Colon (tissue), 2 donors: ENCODE data around the gene STXBP6.

Source experiments
- FAIRE-seq: peaks from 2 replicates; lab custom pipeline; 2012; peaks lifted over from hg19 to GRCh38; lab: Jason Lieb, UNC
- donor health status: control.
- donor health status: control.

STXBP6 gene

GRCh38 chr14:25014440-25014839 is 35.5 kb downstream of the STXBP6 start:
- no peak for FAIRE-seq

GRCh38 chr14:25011095-25011494 is 38.9 kb downstream of the STXBP6 start:
- FAIRE-seq: no peak

DNA sequence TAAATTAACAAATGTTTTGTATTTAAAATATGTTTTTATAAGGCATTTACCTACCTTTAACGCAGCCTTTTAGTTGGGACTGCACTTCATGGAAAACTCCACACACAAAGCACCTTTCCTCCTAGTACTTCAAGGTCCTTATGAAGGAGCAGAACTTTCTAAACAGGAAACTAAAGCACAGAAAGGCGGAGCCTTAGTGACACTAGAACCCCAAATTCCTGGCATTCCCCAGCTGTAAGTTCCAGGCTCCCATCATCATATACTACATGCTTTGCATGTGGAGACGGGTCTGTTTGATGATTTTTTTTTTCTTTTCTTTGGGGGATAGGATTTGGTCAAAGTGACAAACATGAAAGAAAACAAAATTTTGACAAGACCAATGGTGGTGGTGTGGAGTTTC is 39.5 kb downstream of the STXBP6 start:
- no peak for FAIRE-seq

DNA sequence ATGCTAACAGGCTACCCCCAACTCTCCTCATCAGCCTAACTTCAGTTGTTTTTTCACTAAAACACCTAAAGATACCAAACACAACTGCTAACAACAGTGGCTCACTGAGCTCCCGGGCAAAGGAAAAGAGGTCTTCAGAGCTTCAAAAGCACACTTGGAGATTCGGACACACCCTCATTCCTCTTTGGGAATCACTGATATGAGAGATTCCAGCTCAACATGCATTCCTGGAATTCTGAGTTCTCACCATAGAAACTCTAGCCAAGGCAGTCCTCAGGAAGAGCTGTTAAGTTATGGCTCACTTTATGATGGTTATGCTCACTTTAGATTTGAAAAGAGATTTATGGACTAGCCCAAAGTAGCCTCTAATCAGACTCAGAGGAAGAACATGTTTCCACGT is 40.1 kb downstream of the STXBP6 start:
- FAIRE-seq: no peak

DNA sequence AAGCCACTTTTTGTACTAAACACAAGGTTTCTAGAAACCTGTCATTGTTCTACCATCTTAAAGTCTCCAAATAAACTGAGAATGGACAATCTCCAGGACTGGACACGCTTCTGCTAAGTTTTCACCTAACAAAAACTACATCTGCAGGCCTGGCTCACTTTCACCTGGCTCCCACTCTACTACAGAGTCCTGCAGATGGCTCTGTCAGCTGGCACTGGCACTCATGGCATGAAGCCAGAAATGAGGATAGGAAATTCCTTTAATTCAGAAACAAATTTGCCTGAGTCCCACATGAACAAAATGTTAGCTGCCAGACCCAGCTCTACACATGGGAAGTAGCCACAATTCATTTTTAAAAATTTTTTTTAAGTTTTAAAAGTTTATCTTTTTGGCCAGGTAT is 42.1 kb downstream of the STXBP6 start:
- no peak for FAIRE-seq

- FAIRE-seq: no peak
Observed at GRCh38 chr14:25006961-25007795, 42.8 kb downstream of the STXBP6 start.

DNA sequence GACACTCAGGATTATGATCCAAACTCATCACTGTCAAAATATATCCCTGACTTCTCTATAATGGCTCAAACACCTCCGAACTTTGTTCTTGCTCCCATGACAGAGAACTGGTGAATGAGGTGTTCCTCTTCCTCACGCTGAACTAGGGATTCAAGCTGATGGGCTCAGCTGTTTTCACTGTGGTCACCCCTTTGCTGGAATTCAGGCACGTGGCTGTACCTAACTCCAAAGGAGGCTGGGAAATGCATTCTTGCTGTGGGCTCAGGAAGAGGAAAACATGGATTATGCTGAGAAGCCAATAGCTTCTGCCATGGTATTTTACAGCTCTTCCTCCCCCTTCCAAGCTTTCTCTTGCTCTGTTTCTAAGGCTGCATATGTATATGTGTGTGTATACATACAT is 43.9 kb downstream of the STXBP6 start:
- no peak for FAIRE-seq

DNA sequence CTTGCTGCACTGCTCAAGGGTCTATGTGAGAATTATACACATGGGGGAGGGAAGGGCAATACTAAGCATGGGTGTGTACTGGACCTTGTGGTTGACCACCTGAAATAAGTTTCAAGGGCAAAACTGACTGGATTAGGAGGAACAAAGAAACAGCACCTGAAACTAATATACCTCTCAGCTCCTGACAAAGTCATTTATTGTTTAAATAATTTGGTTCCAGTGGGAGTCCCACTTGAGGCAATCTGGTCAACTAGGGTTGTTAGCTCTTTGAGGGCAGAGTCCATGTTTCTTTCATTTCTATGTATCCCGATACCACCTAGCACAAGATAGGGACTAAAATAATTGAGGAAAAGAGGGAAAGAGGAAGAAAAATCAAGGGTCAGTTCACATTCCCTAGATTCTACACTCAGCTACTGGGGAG is 45.5 kb downstream of the STXBP6 start:
- FAIRE-seq: no peak

GRCh38 chr14:25003537-25003936 is 46.4 kb downstream of the STXBP6 start:
- FAIRE-seq: no peak

DNA sequence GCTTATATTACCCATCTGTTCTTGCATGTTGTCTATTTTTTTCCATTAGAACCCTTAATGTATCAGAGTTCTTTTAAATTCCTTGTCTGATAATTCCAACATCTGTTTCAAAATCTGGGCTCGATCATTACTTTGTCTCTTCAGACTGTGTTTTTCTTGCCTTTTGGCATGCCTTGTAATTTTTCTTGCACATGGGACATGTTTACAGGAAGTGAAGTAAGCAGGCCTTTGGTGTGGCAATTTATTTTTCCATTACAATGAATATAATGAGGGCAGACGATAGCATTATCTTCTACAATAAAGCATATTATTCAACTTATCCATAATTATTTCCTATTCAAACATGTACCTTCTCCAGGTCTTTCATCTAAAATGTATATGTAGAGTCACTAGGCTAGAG is 48.3 kb downstream of the STXBP6 start:
- no peak for FAIRE-seq

DNA sequence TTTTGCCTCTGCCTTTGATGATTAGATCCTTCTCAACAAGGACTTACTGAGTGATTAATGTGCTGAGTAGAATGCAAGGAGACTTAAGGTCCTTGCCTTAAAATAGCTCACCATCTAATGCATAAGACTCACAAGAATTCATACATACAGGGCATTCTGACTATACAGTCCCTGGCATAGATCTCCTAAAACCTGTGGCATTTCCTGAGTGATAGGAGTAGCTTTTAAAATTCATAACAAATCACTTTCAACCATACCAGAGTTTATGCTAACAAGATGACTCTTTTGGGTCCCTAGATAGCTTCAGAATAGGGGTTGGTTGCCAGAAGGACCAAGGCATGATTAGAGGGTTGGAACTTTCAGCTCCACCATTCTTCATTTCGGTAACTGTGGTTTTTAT is 48.8 kb downstream of the STXBP6 start:
- FAIRE-seq: no peak

GRCh38 chr14:24999157-24999556 is 50.8 kb downstream of the STXBP6 start:
- FAIRE-seq: no peak

- no peak for FAIRE-seq
Observed at GRCh38 chr14:24996930-24997725, 52.8 kb downstream of the STXBP6 start.

DNA sequence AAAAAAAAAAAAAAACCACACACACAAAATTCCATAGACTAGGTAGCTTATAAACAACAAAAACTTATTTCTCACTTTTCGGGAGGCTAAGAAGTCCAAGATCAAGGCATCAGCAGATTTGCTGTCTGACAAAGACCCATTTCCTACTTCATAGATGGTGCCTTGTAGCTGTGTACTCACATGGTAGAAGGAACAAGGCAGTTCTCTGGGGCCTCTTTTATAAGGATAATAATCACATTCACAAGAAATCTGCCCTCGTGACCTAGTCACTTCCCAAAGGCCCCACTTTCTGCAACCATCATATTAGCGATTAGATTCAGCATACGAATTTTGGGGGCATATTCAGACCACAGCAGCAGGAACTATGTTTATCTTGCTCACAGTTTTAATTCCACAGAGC is 54.9 kb downstream of the STXBP6 start:
- no peak for FAIRE-seq

DNA sequence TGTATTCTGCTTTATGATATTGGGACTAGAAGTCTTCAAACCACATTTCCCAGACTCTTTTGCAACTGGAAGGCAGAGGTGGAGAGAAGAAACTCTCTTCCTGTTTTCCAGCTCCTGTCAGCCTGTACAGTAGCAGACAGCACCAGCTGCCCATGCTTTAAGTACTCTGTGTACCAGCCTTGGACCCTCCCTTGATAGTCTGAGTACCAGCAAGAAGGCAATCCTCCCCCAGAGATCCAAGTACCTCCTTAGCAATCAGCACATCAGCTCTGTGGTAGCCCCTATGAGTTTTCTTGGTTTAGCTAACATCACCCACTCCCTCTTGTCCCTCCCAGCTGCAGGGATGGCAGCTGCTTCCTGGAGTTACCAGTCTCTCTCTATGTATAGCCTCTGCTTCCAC is 56.3 kb downstream of the STXBP6 start:
- no peak for FAIRE-seq

DNA sequence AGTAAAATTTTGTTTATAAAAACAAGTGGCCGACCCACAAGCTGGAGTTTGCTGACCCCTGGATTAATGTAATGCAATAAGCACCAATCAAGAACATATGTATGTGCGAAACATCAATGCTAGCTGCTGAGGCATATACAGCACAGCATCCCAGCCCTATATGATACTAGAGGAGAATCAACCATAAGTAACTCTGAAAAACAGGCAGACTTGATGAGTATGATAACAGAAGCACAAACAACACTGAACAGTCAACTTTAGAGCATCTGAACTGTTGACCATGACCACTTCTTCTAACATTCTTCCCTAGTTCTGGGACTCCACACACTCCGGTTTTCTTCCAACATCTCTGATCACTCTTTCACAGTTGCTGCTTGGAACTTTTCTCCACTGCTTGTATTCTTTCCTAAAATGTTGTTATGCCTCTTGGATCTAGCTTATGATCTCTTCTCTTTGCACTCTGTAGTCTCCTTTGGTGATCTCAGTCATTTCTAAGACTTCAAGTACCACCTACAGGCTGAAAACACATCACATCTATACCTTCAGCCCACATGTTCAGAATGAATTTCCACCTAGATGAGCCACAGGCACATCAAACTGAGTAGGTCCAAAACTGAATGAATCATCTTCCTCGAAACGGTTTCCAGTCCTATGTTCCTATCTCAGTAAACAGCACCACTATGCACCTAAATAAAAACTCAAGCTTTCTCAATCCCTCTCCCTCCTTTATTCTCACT is 57.2 kb downstream of the STXBP6 start:
- no peak for FAIRE-seq

GRCh38 chr14:24991821-24992220 is 58.1 kb downstream of the STXBP6 start:
- FAIRE-seq: no peak

- FAIRE-seq: no peak
Observed at GRCh38 chr14:24991288-24991687, 58.7 kb downstream of the STXBP6 start.

- no peak for FAIRE-seq
Observed at GRCh38 chr14:24990773-24991172, 59.2 kb downstream of the STXBP6 start.

DNA sequence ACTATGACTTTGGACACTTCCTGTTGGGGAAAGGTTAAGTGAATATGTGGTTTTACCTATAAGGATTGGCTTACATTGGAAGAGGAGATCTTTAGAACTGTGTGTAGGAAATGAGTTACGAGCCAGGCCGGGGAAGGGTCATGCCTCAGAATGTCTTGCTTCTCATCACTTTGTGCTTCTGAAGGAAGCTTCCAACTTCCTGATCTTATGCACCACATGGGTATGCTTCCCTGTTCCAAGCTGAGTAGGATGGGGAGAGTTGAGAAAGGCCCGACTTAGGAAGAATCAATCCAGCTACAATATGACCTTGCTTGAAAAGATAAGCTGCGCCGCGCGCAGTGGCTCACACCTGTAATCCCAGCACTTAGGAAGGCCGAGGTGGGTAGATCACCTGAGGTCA is 59.9 kb downstream of the STXBP6 start:
- no peak for FAIRE-seq

GRCh38 chr14:24988760-24989159 is 61.2 kb downstream of the STXBP6 start:
- FAIRE-seq: no peak

DNA sequence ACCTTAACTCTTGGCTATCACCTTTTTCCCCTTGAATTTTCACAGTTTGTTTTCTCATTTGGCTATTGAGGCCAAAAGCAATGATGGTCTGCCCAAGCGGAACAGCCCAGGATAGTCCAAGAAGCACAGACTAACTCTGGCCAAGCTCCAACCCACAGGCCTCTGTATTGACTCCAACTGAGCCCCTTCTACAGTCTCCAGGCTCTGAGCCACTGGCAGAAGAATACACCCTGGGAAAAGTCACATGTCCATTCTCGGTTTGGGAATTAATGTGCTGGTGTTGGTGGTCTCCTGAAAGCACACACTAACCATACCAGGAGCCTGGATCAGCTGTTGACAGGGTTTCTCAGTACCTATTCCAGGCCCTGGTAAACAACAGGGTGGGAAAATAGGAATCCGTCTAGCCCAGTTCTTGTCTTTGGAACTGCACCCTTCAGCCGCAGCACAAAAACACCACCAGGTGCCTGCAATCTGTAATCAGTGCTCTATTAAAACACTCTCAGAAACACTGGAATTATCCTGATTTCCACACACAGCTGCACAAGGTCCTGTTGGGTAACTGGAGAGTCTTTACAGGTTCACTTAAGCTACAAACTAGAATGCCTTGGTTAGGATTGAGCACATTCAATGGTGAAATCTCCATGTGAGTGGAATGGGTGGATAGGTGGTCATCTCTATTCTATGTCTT is 63.6 kb downstream of the STXBP6 start:
- no peak for FAIRE-seq
